Gastroesophageal sphincter (tissue), 4 donors: ENCODE measurements around the gene EPHA5. TPM values are rescaled to one million over a fixed set of nuclear protein-coding genes. Genes with fewer than 3 reads are reported as not detected.

Source experiments
- ATAC-seq: fragments of 150-250 bp; one replicate; pipeline ENCODE4 v1.9.1; 2016; ENCODE audit warnings: mild to moderate bottlenecking, moderate library complexity
- H3K27ac ChIP-seq, 4 donors: fragments of 200-600 bp; sonication (generic) in 3 of 4; 1 replicate in 3 of 4; 2 replicates in 1 of 4; pipeline ENCODE4 v1.5.1; 2016 to 2019
- H3K27me3 ChIP-seq: fragments of 200-600 bp; sonication (generic); one replicate; pipeline ENCODE4 v1.5.1; 2019
- H3K36me3 ChIP-seq, 2 donors: fragments of 200-600 bp; sonication (generic); one replicate each; pipeline ENCODE4 v1.5.1; 2019; ENCODE audit warnings: control low read depth in 1 of 2
- H3K4me1 ChIP-seq, 3 donors: fragments of 200-600 bp; sonication (generic); 1 replicate in 2 of 3; 2 replicates in 1 of 3; pipeline ENCODE4 v1.5.1; 2016 to 2019; ENCODE audit warnings: control low read depth in 2 of 3
- H3K4me3 ChIP-seq, 2 donors: fragments of 200-600 bp; sonication (generic); one replicate each; pipeline ENCODE4 v1.5.1; 2019; ENCODE audit warnings: mild to moderate bottlenecking in 1 of 2, moderate library complexity in 1 of 2
- H3K9me3 ChIP-seq, 3 donors: fragments of 200-600 bp; sonication (generic); one replicate each; pipeline ENCODE4 v1.5.1; 2017 to 2019; ENCODE audit warnings: control low read depth in 2 of 3
- EP300 ChIP-seq: sonication (generic); formaldehyde crosslinking; IDR thresholded peaks from one replicate; pipeline ENCODE4 v1.6.1; 2017; ENCODE audit warnings: antibody characterized with exemption, mild to moderate bottlenecking
- POLR2A ChIP-seq, 2 donors: fragments of 450-650 bp; IDR thresholded peaks; one replicate each; pipeline ENCODE4 v1.6.1; 2017; ENCODE audit warnings: antibody characterized with exemption in 2 of 2, mild to moderate bottlenecking in 2 of 2, moderate library complexity in 1 of 2
- POLR2AphosphoS5 ChIP-seq: sonication (generic); formaldehyde crosslinking; IDR thresholded peaks from one replicate; pipeline ENCODE4 v1.6.1; 2017; ENCODE audit warnings: antibody characterized with exemption
- WGBS, 2 donors: methylation state at CpG; one replicate each; pipeline ENCODE4 v1.1.5; 2018; ENCODE audit warnings: low coverage in 1 of 2; 5-methylcytosine and 5-hydroxymethylcytosine counted together
- total RNA-seq, 4 donors: library from RNA; depleted of rRNA; stranded (reverse); fragments of >200 nt; gene quantifications; one replicate each; pipeline ENCODE4 v1.1.0, GENCODE V29; 2016
- TF ChIP-seq, protein P1 (sequence below), 4 experiments: fragments of 200-600 bp in 2 of 4; fragments of 450-650 bp in 2 of 4; sonication (generic) in 1 of 4; IDR thresholded peaks; one replicate each; pipeline ENCODE4 v1.5.1; 2017 to 2019; ENCODE audit warnings: antibody characterized with exemption in 4 of 4, mild to moderate bottlenecking in 2 of 4, moderate library complexity in 2 of 4

The EPHA5 gene
- total RNA-seq, 4 donors from 2014 or later: 0.10 to 0.78 (median 0.50) TPM

GRCh38 chr4:65580551-65580950 lies 89.7 kb downstream of the EPHA5 start:
- ATAC-seq: no peak
- TF ChIP-seq EP300 (no peak), POLR2A (IDR thresholded peaks at IDR 0.05) (no peak), POLR2AphosphoS5 (no peak)
- TF ChIP-seq, protein P1, sequence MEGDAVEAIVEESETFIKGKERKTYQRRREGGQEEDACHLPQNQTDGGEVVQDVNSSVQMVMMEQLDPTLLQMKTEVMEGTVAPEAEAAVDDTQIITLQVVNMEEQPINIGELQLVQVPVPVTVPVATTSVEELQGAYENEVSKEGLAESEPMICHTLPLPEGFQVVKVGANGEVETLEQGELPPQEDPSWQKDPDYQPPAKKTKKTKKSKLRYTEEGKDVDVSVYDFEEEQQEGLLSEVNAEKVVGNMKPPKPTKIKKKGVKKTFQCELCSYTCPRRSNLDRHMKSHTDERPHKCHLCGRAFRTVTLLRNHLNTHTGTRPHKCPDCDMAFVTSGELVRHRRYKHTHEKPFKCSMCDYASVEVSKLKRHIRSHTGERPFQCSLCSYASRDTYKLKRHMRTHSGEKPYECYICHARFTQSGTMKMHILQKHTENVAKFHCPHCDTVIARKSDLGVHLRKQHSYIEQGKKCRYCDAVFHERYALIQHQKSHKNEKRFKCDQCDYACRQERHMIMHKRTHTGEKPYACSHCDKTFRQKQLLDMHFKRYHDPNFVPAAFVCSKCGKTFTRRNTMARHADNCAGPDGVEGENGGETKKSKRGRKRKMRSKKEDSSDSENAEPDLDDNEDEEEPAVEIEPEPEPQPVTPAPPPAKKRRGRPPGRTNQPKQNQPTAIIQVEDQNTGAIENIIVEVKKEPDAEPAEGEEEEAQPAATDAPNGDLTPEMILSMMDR (IDR thresholded peaks at IDR 0.05): no peak
- Histone ChIP-seq H3K4me3 (no peak overlapping the region), H3K27ac (no peak overlapping the region), H3K36me3 (no peaks in the 10 kb centered on the region), H3K9me3 (no peaks in the 10 kb centered on the region), H3K4me1 (no peaks in the 10 kb centered on the region), H3K27me3 (no peaks in the 10 kb centered on the region)
- WGBS, 2 donors: 88 to 100% methylated on average over 1 of the region's 1 CpG

- 80 to 84% methylated on average over 1 to 2 of the region's 2 CpGs for WGBS, 2 donors
- TF ChIP-seq POLR2A (IDR thresholded peaks at IDR 0.05) (no peak), EP300 (no peak), POLR2AphosphoS5 (no peak)
- TF ChIP-seq, protein P1 (IDR thresholded peaks at IDR 0.05): no peak
- no peak overlapping the region for H3K27ac ChIP-seq
- no peaks in the 10 kb centered on the region for H3K4me1 ChIP-seq
- no peak overlapping the region for H3K4me3 ChIP-seq
- ATAC-seq: no peak
- no peaks in the 10 kb centered on the region for H3K36me3 ChIP-seq
- H3K9me3 ChIP-seq: no peaks in the 10 kb centered on the region
- no peaks in the 10 kb centered on the region for H3K27me3 ChIP-seq
These were observed 103.8 kb downstream of the EPHA5 start for GRCh38 chr4:65566473-65566872.

DNA sequence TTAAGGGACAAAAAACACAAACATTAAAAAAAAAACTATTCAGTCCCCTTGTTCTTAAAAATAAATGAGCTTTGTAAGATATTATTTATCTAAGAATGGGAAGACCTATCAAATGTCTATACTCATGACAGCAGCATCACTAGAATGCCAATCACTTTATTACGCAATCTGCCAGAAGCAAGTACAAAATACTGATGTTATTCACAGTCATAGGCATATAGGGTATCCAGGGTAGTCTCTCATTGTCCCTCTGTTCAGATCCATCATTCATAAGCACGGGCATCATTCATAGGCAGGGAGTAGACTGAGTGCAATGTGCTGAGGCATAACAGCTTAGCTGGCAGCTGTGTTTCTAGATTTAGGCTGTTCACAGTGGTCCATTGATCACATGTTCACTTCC lies 109.1 kb downstream of the EPHA5 start:
- TF ChIP-seq EP300: no peak
- no peak for TF ChIP-seq POLR2A (IDR thresholded peaks at IDR 0.05)
- Histone ChIP-seq H3K4me1 (no peaks in the 10 kb centered on the region), H3K27me3 (no peaks in the 10 kb centered on the region), H3K4me3 (no peak overlapping the region), H3K36me3 (no peaks in the 10 kb centered on the region), H3K9me3 (no peaks in the 10 kb centered on the region), H3K27ac (no peak overlapping the region)
- WGBS, 2 donors: 21 to 42% methylated on average over 2 of the region's 2 CpGs
- ATAC-seq: no peak

GRCh38 chr4:65559270-65559669 lies 111.0 kb downstream of the EPHA5 start:
- Histone ChIP-seq H3K27me3 (no peaks in the 10 kb centered on the region), H3K27ac (no peak overlapping the region), H3K9me3 (no peaks in the 10 kb centered on the region), H3K4me1 (no peaks in the 10 kb centered on the region), H3K36me3 (no peaks in the 10 kb centered on the region), H3K4me3 (no peak overlapping the region)
- ATAC-seq: no peak
- TF ChIP-seq EP300 (no peak), POLR2AphosphoS5 (no peak), POLR2A (IDR thresholded peaks at IDR 0.05) (no peak)
- TF ChIP-seq, protein P1 (IDR thresholded peaks at IDR 0.05): no peak
- 26 to 32% methylated on average over 4 of the region's 4 CpGs for WGBS, 2 donors

DNA sequence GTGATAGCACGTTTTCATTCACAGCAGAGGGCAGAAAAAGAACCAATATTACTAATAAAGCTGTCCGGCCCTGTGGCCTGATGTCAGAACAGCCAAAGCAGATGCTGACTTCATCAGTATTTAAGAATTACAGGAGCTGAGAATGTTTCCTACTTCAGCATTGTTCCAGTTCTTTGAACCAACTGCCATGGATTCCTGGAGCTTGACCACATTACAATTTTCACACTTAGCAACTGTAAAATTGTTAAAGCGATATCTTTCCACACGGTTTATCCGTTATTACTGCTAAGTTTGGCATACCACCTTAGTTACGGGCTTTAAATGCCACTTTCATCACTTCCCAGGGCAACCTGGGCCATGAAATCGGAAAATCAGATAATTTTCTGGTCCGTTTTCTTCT lies 118.2 kb downstream of the EPHA5 start:
- no peak for ATAC-seq
- H3K9me3 ChIP-seq: no peaks in the 10 kb centered on the region
- H3K27ac ChIP-seq: no peak overlapping the region
- WGBS, 2 donors: 81 to 95% methylated on average over 7 to 8 of the region's 8 CpGs
- no peak for TF ChIP-seq POLR2A (IDR thresholded peaks at IDR 0.05)
- TF ChIP-seq POLR2AphosphoS5: no peak
- TF ChIP-seq EP300: no peak
- TF ChIP-seq, protein P1 (IDR thresholded peaks at IDR 0.05): no peak
- no peak overlapping the region for H3K4me3 ChIP-seq
- no peaks in the 10 kb centered on the region for H3K4me1 ChIP-seq
- H3K27me3 ChIP-seq: no peaks in the 10 kb centered on the region
- H3K36me3 ChIP-seq: no peaks in the 10 kb centered on the region
